ENCODE measurements around the gene CACNA2D3. TPM values are rescaled to one million over a fixed set of nuclear protein-coding genes. Genes with fewer than 3 reads are reported as not detected.

CACNA2D3 gene
- total RNA-seq, 2 donors from 2014 or later = 1.1 to 5.9 TPM

DNA sequence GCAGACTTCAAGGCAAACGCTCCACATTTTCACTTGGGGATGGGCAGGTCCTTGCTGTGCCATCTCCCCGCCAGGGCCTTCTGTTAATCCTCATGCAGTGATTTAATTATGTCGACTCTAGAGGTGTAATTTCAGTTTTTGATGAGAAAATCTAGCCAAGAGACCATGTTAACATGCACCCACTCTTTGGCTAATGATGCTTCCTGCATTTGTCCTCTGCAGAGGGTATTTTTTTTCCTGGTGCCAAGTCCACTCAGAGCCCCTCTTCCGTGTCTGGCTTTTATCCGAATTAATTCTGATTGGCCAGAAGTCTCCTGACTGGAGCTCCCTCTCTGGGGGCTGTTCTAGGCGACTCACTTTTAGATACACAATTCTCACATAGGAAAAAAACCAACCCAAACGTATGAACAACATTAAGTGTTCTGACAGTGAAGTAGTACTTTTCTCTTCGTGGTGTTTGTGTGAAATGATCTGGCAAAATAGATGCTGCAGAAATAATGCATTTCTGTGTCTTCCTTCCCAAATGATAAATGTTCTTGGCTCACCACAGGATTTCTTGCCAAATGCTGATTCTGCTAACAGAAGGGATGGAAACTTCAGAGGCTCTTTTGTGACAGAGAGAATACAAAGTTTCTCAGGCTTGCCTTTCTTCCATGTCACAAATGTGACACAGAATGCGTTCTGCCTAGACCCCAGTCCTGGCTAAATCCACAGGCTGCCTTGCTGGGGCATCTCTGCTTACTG is 190.0 kb downstream of the CACNA2D3 start:
- intact Hi-C loops (cut with DNase I) = no loop called here
- Histone ChIP-seq H3K9me3 (no peaks in the 10 kb centered on the region), H3K27me3 (replicated peaks; ENCODE audit: insufficient read depth) (no peaks in the 10 kb centered on the region), H3K4me3 (no peak overlapping the region), H3K4me1 (replicated peaks) (no peaks in the 10 kb centered on the region), H3K36me3 (no peaks in the 10 kb centered on the region), H3K27ac (no peak overlapping the region)
- no peak for DNase-seq (ENCODE audit: low spot score)
- TF ChIP-seq POLR2AphosphoS5 (IDR thresholded peaks at IDR 0.05) (no peak), POLR2A (IDR thresholded peaks at IDR 0.05) (no peak)
- TF ChIP-seq, protein P1, sequence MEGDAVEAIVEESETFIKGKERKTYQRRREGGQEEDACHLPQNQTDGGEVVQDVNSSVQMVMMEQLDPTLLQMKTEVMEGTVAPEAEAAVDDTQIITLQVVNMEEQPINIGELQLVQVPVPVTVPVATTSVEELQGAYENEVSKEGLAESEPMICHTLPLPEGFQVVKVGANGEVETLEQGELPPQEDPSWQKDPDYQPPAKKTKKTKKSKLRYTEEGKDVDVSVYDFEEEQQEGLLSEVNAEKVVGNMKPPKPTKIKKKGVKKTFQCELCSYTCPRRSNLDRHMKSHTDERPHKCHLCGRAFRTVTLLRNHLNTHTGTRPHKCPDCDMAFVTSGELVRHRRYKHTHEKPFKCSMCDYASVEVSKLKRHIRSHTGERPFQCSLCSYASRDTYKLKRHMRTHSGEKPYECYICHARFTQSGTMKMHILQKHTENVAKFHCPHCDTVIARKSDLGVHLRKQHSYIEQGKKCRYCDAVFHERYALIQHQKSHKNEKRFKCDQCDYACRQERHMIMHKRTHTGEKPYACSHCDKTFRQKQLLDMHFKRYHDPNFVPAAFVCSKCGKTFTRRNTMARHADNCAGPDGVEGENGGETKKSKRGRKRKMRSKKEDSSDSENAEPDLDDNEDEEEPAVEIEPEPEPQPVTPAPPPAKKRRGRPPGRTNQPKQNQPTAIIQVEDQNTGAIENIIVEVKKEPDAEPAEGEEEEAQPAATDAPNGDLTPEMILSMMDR (IDR thresholded peaks at IDR 0.05) = no peak
- WGBS = 73% methylated on average over 9 of the region's 9 CpGs

DNA sequence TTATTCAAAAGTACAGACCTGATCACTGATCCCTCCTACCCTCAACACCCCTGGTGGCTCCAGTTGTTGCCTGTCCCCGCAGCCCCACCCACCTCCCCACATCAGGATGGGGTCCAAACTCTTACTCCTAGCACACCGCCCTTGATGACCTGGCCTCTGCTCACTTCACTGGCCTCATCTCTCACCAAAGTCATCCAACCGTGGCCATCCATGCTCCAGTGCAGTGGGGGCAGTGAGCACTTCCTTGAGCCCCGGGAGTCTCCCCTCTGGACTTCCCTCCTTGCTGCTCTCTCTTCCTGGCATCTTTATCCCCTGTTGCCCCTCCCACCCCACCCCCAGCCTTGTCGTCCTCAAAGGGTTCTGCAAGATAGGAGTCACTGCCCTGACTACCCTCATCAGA is 191.1 kb downstream of the CACNA2D3 start:
- Histone ChIP-seq H3K36me3 (no peaks in the 10 kb centered on the region), H3K4me1 (replicated peaks) (no peaks in the 10 kb centered on the region), H3K27ac (no peak overlapping the region), H3K9me3 (no peaks in the 10 kb centered on the region), H3K27me3 (replicated peaks; ENCODE audit: insufficient read depth) (no peaks in the 10 kb centered on the region), H3K4me3 (no peak overlapping the region)
- DNase-seq (ENCODE audit: low spot score) = no peak
- 91% methylated on average over 5 of the region's 5 CpGs for whole genome bisulfite sequencing
- intact Hi-C loops (cut with DNase I) = no loop called here
- TF ChIP-seq POLR2AphosphoS5 (IDR thresholded peaks at IDR 0.05) (no peak), POLR2A (IDR thresholded peaks at IDR 0.05) (no peak)
- TF ChIP-seq, protein P1 (IDR thresholded peaks at IDR 0.05) = no peak

GRCh38 chr3:54321520-54321919 is 199.2 kb downstream of the CACNA2D3 start:
- intact Hi-C loops (cut with DNase I) = no loop called here
- DNase-seq (ENCODE audit: low spot score) = no peak
- TF ChIP-seq POLR2A (IDR thresholded peaks at IDR 0.05) (no peak), POLR2AphosphoS5 (IDR thresholded peaks at IDR 0.05) (no peak)
- TF ChIP-seq, protein P1 (IDR thresholded peaks at IDR 0.05) = no peak
- Histone ChIP-seq H3K9me3 (no peaks in the 10 kb centered on the region), H3K27me3 (replicated peaks; ENCODE audit: insufficient read depth) (no peaks in the 10 kb centered on the region), H3K27ac (no peak overlapping the region), H3K4me3 (no peak overlapping the region), H3K36me3 (no peaks in the 10 kb centered on the region), H3K4me1 (replicated peaks) (no peaks in the 10 kb centered on the region)
- WGBS = 67% methylated on average over 5 of the region's 5 CpGs

- intact Hi-C loops (cut with DNase I) = no loop called here
- TF ChIP-seq, protein P1 (IDR thresholded peaks at IDR 0.05) = no peak
- peak; percentile 57 for TF ChIP-seq POLR2AphosphoS5 (IDR thresholded peaks at IDR 0.05)
- DNase-seq (ENCODE audit: low spot score) = peak; percentile 5
- Histone ChIP-seq H3K27ac (no peak overlapping the region), H3K4me3 (no peak overlapping the region), H3K9me3 (no peaks in the 10 kb centered on the region), H3K27me3 (replicated peaks; ENCODE audit: insufficient read depth) (no peaks in the 10 kb centered on the region), H3K4me1 (replicated peaks) (no peaks in the 10 kb centered on the region), H3K36me3 (no peaks in the 10 kb centered on the region)
- 58% methylated on average over 3 of the region's 3 CpGs for WGBS
Measured at GRCh38 chr3:54322354-54322753, 200.0 kb downstream of the CACNA2D3 start.

- WGBS = 51% methylated on average over 2 of the region's 2 CpGs
Measured at GRCh38 chr3:54324103-54324502, 201.8 kb downstream of the CACNA2D3 start.

More at GRCh38 chr3:54324103-54324502, 201.8 kb downstream of the CACNA2D3 start:
- H3K36me3 ChIP-seq = no peaks in the 10 kb centered on the region
- no peaks in the 10 kb centered on the region for H3K27me3 ChIP-seq (replicated peaks; ENCODE audit: insufficient read depth)
- intact Hi-C loops (cut with DNase I) = no loop called here
- no peaks in the 10 kb centered on the region for H3K4me1 ChIP-seq (replicated peaks)
- no peak for DNase-seq (ENCODE audit: low spot score)
- no peak overlapping the region for H3K4me3 ChIP-seq
- no peaks in the 10 kb centered on the region for H3K9me3 ChIP-seq
- no peak overlapping the region for H3K27ac ChIP-seq
- TF ChIP-seq POLR2A (IDR thresholded peaks at IDR 0.05) (no peak), POLR2AphosphoS5 (IDR thresholded peaks at IDR 0.05) (no peak)
- TF ChIP-seq, protein P1 (IDR thresholded peaks at IDR 0.05) = no peak
